NOMO-1 treated with DMSO at 0.1 percent for 48 hours (cell line): ENCODE data around the gene DCLRE1B.

Experiments
- DNase-seq: peaks from one replicate; lab custom pipeline; 2025; ENCODE audit not compliant: unreplicated experiment; lab: John Stamatoyannopoulos, UW

DCLRE1B gene

DNA sequence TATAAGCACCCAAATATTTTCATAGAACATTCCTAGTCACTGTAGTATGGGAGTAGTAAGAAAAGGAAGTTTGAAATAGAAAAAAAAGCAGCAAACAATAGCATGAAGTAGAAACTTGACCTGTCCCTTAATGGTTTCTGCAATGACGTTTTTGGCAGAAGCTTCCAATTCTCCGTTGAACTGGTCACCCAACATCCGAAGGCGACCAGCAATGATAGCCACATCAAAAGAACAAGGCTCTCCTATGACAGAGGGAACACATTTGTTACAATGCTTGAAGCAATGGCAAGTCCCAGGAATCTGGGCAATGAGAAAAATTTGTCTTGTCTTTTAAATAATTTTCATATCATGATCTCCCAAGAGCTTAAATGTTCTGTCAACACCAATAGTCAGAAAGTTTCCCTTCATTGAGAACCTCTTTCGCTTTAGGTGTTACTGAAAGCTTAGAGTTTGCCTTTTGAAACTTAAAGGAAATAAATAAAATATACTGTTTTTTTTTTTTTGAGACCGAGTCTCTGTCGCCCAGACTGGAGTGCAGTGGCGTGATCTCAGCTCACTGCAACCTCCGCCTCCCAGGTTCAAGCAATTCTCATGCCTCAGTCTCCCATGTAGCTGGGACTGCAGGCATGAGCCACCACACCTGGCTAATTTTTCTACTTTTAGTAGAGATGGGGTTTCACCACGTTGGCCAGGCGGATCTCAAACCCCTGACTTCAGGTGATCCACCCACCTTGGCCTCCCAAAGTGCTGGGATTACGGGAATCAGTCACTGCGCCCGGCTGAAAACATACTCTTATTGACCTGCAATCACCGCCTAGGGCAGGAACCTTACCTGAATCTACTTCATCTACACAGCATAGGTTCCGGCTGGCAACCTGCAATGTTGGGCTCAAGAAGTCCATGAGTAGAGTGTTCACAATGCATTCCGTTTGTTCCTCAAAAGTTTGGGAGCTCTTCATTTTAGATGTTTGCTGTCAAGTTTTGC, 18.4 kb upstream of the DCLRE1B start:
- no peak for DNase-seq

DNA sequence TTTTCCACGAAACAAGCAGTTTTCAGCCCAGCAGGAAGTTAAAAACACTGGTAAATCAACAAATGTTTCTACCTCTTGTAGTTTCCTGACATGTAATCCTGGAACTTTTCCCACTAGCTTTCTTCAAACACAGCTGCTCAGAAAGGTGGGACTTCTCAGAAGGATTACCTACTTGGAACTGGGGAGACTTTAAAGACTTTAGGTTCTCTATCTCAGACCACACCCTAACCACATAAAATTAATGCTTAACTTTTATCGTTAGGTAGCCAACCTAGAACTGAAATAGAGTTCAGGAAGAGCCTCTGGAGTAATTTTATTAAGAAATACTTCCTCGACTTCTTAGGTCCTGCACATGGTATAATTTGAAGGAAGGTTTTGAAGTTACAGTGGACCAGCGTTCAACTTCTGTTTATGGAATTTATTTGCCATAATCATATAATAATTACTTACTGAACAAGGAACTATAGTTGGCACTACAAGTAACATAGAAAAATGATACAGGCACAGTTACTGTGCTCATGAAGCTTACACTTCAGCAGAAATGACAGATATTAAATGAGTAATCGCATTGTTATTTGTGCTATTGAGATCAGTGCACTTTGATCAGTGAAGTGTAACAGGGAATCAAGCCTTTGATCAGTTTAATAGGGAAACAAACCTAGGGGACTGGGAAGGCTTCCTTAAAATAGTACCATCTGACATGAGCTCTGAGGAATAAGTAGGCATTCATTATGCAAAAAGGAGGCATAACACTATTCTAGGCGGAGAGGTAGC, 17.5 kb upstream of the DCLRE1B start, which contains the start of gene BCL2L15:
Gene BCL2L15, minus strand, starts transcription at position 180 of the 774 bp plus-strand sequence. CDS start 206 bp downstream, outside the sequence.
- peak; percentile 14 for DNase-seq

DNA sequence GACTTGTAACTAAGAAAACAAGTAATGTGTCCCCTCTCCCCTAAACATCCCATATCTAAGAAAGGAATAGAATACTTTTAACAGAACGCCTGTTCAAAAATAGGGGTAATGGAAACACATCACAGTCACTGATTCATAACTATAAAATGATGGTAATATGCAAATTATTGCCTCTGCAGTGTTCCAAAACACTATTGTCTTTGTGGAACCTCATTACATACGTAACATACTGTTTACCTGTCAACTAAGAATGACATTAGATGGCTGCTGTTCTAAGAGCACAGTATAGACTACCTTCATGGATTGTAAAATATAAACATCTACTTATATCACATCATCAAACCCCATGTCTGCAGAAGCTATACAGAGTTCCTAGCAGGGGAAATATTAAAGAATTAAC, 14.3 kb upstream of the DCLRE1B start:
- no peak for DNase-seq

DNA sequence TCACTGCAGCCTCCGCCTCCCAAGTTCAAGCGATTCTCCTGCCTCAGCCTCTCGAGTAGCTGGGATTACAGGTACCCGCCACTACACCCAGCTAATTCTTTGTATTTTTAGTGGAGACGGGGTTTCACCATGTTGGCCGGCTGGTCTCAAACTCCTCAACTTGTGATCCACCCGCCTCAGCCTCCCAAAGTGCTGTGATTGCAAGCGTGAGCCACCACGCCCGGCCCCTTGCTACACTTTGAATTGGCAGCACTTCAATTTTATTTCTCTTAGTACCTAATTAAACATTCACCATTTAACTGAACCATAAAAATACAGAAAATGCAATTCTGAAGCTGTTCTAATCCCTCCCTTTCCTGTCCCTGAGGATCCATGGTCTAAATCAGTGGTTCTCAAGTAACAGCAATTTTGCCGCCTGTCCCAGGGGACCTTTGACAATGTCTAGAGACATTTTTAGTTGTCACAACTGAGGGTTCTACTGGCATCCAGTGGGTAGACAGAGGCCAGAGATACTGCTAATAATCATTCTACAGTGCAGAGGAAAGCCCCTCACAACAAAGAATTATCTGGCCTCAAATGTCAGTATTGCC, 13.4 kb upstream of the DCLRE1B start:
- no peak for DNase-seq

DNA sequence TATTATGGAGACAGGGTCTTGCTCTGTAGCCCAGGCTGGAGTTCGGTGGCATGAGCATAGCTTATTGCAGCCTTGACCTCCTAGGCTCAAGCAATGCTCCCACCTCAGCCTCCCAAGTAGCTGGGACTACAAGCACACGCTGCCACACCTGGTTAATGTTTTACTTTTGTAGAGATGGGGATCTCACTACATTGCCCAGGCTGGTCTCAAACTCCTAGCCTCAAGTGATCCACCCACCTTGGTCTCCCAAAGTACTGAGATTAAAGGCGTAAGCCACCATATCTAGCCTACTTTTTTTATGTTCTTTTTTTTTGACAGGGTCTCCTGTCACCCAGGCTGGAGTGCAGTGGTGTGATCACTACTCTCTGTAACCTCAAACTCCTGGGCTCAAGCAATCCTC, 11.9 kb upstream of the DCLRE1B start:
- DNase-seq, result no peak

DNA sequence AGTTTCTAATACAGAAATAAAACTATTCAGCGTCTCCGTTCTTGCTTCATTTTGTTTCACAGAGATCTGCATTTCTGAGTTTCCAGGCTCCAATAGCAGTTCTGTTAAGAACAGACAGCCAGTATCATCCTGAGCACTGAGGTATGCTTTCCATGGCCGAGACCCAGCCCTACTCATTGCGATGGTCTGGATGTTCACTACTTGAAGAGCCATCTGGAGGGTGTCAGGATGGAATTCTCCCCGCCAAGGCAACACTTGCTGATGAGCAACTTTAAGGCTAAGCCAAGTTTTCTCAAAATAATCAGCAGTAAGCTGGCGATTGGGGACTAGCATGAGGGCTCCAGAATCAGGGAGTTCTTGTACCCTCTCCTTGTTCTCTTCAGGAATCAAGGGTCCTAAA, 10.0 kb upstream of the DCLRE1B start:
- DNase-seq, result no peak

DNA sequence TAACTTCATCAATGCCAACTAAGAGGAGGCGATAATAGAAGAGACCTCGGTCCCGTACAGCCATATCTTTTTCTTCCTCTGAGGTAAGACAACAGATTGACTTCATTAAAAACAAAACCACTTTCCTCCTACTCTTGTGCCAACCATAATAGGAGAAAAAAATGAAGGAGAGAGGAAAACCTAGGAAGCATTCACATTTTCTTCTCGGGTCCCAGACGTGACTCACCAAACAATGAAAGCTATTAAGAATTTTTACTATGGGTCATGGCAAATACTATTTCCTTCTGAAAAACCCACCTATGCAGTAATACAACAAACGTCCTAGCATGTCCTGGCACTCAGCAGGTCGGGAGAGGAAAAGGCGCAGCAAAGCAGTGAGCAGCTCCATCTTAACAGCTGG, 9.2 kb upstream of the DCLRE1B start:
- DNase-seq, result no peak

DNA sequence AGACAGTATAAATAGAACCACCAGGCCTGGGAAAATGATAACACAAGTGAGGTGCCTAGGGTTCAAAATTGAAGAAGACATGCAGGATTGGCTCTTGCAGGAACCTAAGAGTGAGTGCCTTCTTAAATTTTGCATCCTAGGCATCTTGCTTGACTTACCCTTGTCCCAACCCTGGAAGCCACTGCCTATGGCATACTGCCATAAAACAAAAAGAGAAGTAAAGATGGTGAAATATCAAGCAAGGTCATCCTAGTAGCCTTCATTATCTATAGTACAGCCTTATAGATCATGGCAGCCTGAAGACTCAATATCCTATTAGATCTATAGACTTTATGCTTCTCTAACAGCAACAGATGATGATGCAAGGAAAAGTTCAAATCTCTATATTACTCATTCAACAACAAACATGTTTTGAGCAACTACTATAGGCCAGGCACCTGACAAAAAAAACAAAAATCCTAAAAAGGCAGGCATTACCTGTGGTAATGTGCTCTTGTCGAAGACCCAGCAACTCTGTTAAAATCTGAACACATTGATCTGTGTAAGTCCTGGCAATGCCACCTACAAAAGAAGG, 6.8 kb upstream of the DCLRE1B start:
- peak; percentile 36 for DNase-seq

DNA sequence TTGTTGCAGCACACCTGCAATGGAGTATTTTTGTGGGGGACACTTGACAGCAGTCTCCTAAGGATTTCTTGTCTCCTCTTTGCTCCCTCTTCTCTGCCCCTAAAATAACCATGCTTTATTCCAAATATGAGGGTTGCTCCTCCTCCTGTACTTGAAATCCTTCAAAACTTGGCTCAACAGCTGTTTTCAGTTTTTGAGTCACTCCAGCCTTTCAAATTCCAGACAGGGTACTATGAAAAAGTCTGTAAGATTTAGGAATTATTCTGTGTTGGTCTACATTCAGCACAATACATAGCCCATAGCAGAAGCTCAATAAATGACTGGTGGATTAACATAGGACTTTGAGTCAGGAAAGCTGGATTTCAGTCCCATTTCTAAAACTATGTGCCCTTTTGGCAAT, 6.0 kb upstream of the DCLRE1B start:
- no peak for DNase-seq

DNA sequence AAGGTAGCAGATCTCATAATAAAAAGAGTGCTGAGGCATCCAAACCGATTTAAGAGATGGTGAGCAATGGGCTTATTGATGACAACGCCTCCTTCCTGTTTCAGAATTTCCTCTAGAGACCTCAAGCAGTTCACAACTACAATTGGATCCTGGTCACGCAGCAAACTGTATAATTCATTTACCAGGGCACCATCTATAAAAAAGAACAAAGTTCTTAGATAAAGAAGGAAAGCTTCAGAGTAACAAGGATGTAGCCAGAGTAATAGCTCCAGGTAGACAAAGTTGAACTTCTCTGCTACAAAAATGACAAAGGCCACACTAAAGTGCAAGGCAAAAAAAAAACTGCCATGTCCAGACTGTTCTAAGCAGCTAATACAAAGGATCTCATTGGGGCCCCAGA, 3.9 kb upstream of the DCLRE1B start:
- DNase-seq, result no peak

DNA sequence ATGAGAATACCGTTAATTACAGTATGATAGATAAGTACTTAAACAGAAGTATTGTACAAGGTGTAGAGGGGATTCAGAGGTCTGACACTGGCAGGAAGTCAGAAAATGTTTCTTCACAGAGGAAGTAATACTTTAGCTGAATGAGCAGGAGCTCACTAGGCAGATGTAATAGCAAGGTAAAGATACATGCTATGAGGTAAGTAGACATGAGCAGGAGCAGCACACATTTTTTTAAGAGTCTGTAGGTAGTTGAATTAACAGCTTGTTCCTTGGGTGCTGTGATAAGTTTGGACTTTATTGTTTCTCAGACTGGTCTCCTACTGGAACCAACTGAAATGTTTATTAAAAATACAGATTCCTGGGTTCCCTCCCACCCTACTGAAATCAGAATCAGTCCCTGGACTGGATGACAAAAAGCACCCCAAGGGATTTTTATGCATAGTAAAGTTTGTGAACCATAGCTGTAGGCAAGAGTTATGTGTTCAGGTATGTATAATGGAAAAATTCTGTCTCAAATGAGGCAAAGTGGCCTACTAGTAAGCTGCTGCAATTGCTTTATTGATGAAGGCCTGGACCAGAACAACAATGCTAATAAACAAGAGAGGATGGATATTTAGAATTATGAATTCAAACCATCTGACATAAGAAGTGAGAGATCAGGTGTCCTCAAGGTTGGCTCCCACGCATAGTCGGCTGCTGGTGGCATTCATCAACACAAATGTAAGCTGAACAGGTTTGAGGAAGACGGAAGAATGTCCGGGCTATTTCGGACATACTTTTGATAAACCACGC, 1.4 kb upstream of the DCLRE1B start:
- peak; percentile 55 for DNase-seq

DNA sequence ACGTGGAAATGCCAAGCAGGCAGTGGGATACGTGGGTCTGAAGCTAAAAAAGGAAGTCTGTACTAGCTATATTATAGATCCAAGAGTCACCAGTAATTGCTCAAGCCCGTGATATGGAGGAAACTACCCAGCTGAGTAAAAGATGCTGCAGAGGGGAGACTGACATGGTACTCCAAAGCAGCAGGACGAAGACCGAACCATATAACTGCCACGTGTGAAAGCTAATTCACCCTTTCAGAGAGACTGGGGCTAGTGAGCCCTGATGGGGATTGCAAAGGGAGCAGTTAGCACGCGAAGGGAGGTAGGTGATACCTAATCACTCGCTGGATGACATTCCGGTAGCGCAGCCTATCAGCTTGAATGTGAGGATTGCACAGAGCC, 843 bp upstream of the DCLRE1B start:
- DNase-seq, result peak; percentile 62

DNA sequence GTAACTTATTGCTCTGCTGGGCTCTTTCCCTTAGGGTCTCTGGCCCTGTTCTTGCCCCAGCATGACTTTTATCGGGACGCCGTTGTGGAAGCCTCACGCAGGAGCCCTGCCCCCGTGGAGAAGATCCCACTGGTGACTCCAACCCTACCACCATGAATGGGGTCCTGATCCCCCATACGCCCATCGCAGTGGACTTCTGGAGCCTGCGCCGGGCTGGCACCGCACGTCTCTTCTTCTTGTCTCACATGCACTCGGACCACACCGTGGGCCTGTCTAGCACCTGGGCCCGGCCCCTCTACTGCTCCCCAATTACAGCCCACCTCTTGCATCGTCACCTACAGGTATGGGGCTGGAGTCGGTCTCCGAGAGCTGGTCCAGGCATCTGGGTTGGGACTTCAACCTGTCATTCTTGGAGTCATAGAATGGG, 322 bp downstream of the DCLRE1B start:
- no peak for DNase-seq

DNA sequence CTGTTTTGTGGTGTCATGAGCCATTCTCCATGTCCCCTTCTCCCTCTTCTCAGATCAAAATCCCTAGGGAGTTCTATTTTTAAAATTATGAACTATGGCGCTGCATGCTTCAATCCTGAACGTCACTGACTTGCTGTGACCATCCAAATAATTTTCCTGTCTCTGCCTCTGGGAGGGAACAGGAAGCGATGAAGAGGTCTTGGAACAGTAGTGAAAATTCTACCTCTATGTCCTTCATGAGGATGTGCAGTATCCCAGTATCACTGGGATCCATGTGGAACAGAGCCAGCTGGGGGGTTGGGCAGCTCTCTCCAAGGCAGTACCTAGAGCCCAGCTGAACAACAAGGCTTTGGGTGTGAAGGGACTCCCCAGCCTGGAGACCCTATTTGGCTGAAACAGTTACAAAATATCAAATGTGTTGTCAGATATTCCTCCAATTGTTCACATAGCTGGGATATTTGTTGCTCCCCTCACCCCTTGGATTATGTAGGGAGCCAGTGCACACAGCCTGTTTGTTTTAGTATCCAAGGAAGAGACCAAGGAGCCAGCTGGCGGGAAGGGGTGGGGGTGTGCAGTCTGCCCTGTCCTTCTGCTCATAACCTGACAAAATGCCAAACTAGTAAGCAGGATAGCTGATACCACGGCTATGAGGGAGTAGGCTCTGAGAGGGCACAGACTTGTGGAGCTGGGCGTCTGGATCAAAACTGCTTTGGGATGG, 7.6 kb downstream of the DCLRE1B start:
- DNase-seq, result no peak

DNA sequence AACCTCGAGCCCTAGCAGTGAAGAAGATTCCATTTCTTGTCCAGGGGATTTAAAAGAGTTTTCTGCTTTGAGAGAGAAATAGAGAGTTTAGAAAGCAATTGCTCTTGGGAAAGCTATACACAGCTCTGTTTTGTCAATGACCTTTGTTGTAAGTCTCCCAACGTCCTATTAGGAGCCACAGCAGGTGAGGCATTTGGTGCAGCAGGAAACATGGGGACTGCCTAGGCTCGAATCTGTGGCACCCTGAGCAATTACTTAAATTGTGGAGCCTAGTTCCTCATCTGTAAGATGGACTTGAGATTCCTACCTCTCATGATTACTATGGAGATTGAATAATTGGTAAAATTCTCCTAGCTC, 8.2 kb downstream of the DCLRE1B start:
- no peak for DNase-seq

DNA sequence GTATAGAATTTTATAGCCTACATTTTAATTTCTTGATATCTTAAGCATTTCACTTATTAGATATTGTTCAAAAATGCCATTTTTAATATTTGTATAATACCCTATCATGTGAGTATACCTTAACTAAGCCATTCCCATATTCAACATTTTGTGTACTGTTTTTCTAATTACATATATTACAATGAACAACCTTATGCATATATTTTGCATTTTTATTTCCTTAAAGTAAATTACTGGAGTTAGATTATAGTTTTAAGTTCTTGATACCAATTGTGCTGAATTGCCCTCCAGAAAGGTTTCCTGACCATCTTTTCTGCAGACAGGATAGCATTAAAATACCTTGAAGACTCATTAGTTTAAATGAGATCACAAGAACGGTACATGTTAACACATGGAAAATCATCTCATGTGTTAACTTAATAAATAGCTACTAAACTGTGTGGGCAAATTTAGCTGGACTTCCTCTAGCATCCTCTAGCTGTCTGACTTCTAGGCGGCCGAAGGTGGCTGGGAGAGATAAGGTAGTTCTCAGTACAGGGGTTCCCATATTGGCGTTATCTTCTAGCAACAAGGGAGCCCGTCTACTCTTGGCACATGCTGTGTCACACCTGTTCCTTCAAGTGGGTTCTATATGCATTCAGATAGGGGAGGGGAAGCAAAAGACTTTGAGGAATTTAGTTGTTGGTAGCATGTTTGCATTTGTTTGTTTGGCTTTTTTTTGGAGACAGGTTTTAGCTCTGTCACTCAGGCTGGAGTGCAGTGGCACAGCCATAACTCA, 8.9 kb downstream of the DCLRE1B start:
- no peak for DNase-seq

DNA sequence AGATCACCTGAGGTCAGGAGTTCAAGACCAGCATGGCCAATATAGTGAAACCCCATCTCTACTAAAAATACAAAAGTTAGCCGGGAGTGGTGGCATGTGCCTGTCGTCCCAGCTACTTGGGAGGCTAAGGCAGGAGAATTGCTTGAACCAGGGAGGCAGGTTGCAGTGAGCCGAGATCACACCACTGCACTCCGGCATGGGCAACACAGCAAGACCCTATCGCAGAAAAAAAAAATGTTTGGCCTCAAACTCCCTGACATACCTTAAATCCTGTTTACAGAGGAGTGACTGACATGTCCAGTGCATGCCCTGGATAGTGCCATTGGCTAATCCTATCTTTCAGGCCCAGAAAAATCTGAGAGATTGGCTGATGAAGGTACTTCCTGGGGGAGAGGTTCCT, 11.8 kb downstream of the DCLRE1B start:
- no peak for DNase-seq

DNA sequence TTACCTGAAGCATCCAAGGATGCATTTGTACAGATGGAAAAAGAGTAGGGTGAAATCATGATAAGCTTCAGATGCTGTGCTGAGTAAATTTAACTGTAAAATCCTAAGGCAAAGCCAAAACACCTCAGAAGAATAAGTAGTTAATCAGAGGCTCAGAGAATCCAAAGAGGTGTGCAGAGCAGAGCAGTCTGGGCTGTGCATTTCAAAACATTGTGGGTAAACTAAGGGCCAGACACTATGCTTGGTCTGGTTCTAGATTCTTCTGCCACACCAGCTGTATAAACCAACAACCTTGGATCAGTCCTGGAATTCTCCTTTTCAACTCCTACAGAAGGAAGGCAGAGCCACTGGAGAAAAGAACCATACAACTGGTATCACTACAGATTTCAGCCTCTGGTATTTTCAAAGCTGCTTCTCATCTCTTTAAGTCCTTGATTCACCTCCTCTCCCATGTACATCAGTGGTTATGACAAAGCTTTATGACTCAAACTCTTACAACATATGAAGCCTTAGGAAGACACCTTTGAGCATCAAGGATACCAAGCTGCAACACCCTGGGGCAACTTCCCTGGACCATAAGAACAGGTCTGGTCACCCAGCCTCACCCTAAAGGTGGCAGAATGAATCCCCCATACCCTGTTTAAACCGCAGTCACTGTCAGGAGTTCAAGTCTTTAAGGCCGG, 12.4 kb downstream of the DCLRE1B start:
- peak; percentile 2 for DNase-seq

DNA sequence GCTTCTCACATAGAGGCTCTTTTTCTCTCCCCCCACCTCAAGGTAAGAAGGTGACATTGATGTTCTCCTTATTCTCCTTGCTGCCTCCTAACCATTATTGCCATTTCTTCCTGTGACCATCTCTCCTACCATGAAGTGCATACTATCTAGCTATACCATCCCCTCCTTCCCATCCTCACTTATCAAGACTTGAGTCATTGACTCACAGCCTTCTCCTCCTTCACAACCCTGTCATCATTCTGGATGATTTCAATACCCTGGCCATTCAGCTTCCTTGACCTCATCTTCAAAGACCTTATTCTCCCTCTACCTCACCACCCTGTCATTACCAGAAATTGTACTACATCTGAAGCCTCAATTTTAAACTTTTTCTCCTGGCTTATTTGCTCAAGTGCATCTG, 13.1 kb downstream of the DCLRE1B start:
- DNase-seq, result no peak
